ENCODE results near the gene RUNX3. TPM values are rescaled to one million over a fixed set of nuclear protein-coding genes. Genes with fewer than 3 reads are reported as not detected.

The RUNX3 gene
- total and polyA plus RNA-seq, 2 of the 8 experiments (the other 6 are each of a cell fraction or from before 2014, with no cell fraction given) = 0.62 to 0.82 TPM

DNA sequence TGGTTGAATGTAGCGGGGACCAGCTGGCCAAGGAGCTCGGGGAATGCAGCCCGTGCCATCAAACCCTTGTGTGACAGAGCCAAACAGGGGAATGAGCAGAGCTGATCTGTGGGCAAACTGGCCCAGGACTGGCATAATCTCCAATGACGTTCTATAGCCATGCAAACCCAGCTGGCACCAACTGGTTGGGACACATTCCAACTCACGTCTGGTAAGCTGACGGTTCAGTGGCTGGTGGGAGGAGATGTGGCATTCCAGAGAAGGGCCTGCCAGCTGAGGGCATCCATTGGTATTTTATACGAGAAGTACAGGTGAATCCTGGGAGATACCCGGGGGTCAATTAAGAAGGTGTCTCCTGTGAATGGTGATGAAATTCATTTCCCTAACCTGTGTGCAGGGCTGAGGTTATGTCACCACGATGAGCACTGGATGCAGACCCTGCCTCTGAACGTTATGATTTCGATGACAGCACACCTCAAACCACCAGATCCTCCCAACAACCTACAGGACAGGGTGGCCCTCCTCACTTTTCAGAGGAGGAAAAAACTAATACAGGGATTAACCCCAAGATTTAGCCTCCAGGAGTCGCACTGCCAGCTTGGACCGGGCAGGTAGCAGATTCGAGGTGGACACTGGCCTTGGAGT, 39.0 kb upstream of the RUNX3 start:
- Histone ChIP-seq H3K27me3 (replicated peaks in 1 of 4; ENCODE audit: control insufficient read depth in 3 of 4, extremely low read depth in 1 of 4, insufficient read depth in 3 of 4, low read length in 3 of 4) (no peaks in the 10 kb centered on the region; a peak in 1 of 7 replicates), H3K4me3 (ENCODE audit: extremely low read depth in 1 of 4, insufficient read depth in 2 of 4, low read depth in 3 of 4, low read length in 4 of 4) (no peak overlapping the region), H4K20me1 (replicated peaks in 1 of 2; ENCODE audit: control insufficient read depth in 1 of 2, insufficient read depth in 2 of 2, low read length in 2 of 2) (peaks cover 0 to 3% of the 10 kb centered on the region in 2 experiments), H3K18ac (ENCODE audit: extremely low read depth, low read length) (no peak overlapping the region), H3K14ac (ENCODE audit: insufficient read length) (no peak overlapping the region), H3K79me2 (ENCODE audit: control insufficient read depth in 1 of 2, insufficient read depth in 2 of 2, low read length in 2 of 2) (no peaks in the 10 kb centered on the region), H3K9ac (replicated peaks in 1 of 4; ENCODE audit: extremely low read depth in 1 of 4, low read depth in 3 of 4, low read length in 3 of 4) (no peak overlapping the region), H3K79me1 (ENCODE audit: low read depth, low read length) (no peaks in the 10 kb centered on the region), H3K4ac (replicated peaks; ENCODE audit: insufficient read length, low read depth, low read length) (no peak overlapping the region), H3K23me2 (ENCODE audit: low read depth, low read length) (peaks cover 2% of the 10 kb centered on the region; the same call in 1 of the 2 replicates), H2BK120ac (replicated peaks; ENCODE audit: low read depth, low read length) (peak overlapping the region; percentile 41), H2BK20ac (ENCODE audit: low read length) (peak overlapping the region; percentile 83; the same call in 1 of the 2 replicates), H3K56ac (replicated peaks; ENCODE audit: insufficient read length, low read depth, low read length) (no peak overlapping the region), H2AK5ac (ENCODE audit: low read depth, low read length) (no peak overlapping the region), H3K27ac (ENCODE audit: low read depth, low read length) (no peak overlapping the region), H2BK12ac (ENCODE audit: low read depth, low read length) (no peak overlapping the region), H2BK5ac (ENCODE audit: low read depth, low read length) (no peak overlapping the region), H3K4me1 (replicated peaks in 1 of 4; ENCODE audit: control insufficient read depth in 3 of 4, insufficient read depth in 4 of 4, low read length in 3 of 4) (peaks cover 0 to 24% (median 11%) of the 10 kb centered on the region in 4 experiments; a peak in 6 of 7 replicates), H3K9me3 (ENCODE audit: insufficient read depth in 2 of 2, low read depth in 1 of 2, low read length in 1 of 2) (no peaks in the 10 kb centered on the region), H2AFZ (ENCODE audit: low read length) (no peak overlapping the region), H3K36me3 (ENCODE audit: control insufficient read depth in 2 of 4, insufficient read depth in 4 of 4, low read length in 3 of 4) (no peaks in the 10 kb centered on the region), H4K5ac (ENCODE audit: insufficient read length, low read depth, low read length) (no peak overlapping the region), H3K23ac (ENCODE audit: insufficient read length) (no peak overlapping the region), H4K8ac (ENCODE audit: extremely low read depth, insufficient read depth, low read length) (no peak overlapping the region), H2BK15ac (ENCODE audit: low read length) (0 out of 2 replicates have a peak overlapping the region, but pooled peaks have one; percentile 18), H3K4me2 (ENCODE audit: insufficient read depth in 1 of 2, low read depth in 2 of 2, low read length in 2 of 2) (no peak overlapping the region), H4K91ac (replicated peaks; ENCODE audit: insufficient read length, low read length) (no peak overlapping the region)
- ChIA-PET POLR2A (ENCODE audit: partially characterized antibody) (no interaction called here), CTCF (ENCODE audit: partially characterized antibody) (interaction anchor here (0.6 to 4.3 kb wide), 5 partner anchors 12 to 1368 kb away, joined by 3 to 24 read pairs (median 5); no protein-coding TSS in a partner anchor)
- DNase-seq (ENCODE audit: low read depth in 1 of 2, low spot score in 2 of 2) (no peak), FAIRE-seq (no peak)
- WGBS, 2 experiments (ENCODE audit: extremely low coverage in 1 of 2, insufficient coverage in 1 of 2, insufficient read length in 1 of 2, insufficient replicate concordance in 2 of 2, low coverage in 1 of 2, low lambda C conversion rate in 2 of 2, missing lambda C conversion rate in 1 of 2) = 90% methylated on average over 14 of the region's 14 CpGs; no CpG with 5 or more reads in 1 of the 2 experiments
- no peak for TF ChIP-seq POU5F1 (IDR thresholded peaks at IDR 0.05; ENCODE audit: low read depth, low read length)
- no peak for TF ChIP-seq CBX8 (IDR thresholded peaks at IDR 0.05; ENCODE audit: borderline replicate concordance, low read depth, low read length)
- 0 out of 2 replicates have a peak, but pooled peaks have one; percentile 14 for TF ChIP-seq TEAD4 (IDR thresholded peaks at IDR 0.05; ENCODE audit: low read depth, low read length)
- TF ChIP-seq SP2 (IDR thresholded peaks at IDR 0.05; ENCODE audit: low read length) = no peak
- no peak for TF ChIP-seq EZH2 (IDR thresholded peaks at IDR 0.05; ENCODE audit: low read depth, low read length, severe bottlenecking)

All from H1 (cell line).